Erythroblast (primary cell): ENCODE results near the gene AR.

Source experiments
- GATA1 ChIP-seq: IDR thresholded peaks from 2 replicates; pipeline ENCODE4 v1.6.1; 2011; ENCODE audit warnings: low read depth, mild to moderate bottlenecking, control low read depth, low read length, moderate library complexity
- POLR2A ChIP-seq: IDR thresholded peaks from 2 replicates; pipeline ENCODE4 v1.6.1; 2011; ENCODE audit warnings: mild to moderate bottlenecking, low read length

DNA sequence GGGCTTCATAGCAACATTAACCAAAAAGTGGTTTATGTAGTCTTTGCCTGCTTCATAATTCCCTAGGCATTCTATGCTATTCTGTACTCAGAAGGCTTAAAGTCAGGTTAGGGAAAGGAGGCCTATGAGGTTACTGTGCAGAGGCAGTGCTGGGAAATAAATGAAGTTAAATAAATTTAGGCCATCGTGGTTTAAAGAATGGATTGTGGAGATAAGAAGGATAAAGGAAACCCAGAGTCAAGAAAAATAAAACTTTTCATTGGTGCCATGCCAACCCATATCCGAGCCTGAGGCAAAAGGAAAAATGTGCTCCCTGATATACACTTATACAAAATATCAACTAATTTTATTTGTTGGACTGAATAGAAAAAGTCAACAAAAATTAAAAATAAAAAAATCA lies 70.2 kb downstream of the AR start:
- no peak for TF ChIP-seq POLR2A
- TF ChIP-seq GATA1 = no peak
